Measurements from ENCODE around the gene FRMPD4. TPM values are rescaled to one million over a fixed set of nuclear protein-coding genes. Genes with fewer than 3 reads are reported as not detected.
"Not testable (repeated sequence)": the region's sequence is repeated elsewhere in the genome, so short reads cannot be mapped to it uniquely, and the experiment has no call there.

FRMPD4 gene
- total RNA-seq, 1 donor from 2014 or later, result 2.0 TPM

- intact Hi-C loops (cut with DNase I), result no loop called here
- DNase-seq (ENCODE audit: low spot score), result no peak
These were observed 332.8 kb downstream of the FRMPD4 start for GRCh38 chrX:12471061-12471460.

GRCh38 chrX:12480956-12481355, 342.7 kb downstream of the FRMPD4 start:
- intact Hi-C loops (cut with DNase I), result no loop called here
- no peak for DNase-seq (ENCODE audit: low spot score)

DNA sequence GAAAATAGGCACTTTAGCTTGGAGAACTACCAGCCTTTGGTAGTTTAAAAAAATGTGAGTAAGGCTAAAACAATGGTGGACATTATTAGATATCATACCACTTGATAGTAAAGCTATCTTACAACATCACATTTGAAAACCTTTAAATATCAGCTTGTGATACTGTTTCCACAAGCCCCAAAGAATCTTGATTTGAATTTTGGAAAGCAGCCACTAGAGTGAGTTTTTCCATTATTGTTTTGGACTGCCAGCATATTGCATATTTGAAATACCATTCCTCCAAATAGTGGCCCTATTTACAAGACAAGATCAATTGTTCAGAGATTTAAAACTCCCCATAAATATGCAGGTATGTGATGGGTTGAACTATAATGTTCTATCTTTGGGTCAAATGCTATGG, 349.9 kb downstream of the FRMPD4 start:
- intact Hi-C loops (cut with DNase I), result no loop called here
- DNase-seq (ENCODE audit: low spot score), result no peak

DNA sequence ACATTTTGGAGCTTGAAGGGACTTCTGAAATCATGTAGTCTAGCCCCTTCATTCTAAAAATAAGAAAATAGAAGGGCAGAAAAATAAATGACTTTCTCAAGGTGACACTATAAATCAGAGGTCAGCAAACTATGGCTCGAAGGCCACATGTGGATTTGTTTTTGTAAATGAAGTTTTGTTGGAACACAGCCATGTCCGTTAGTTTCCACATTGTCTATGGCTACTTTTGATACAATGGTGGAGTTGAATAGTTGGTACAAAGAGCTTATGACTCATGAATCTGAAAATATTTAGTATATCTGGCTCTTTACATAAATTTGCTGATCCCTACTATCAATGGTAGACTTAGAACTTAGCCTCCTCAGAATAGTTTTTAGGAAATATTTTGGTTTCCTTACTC, 350.5 kb downstream of the FRMPD4 start:
- DNase-seq (ENCODE audit: low spot score), result no peak
- intact Hi-C loops (cut with DNase I), result no loop called here

DNA sequence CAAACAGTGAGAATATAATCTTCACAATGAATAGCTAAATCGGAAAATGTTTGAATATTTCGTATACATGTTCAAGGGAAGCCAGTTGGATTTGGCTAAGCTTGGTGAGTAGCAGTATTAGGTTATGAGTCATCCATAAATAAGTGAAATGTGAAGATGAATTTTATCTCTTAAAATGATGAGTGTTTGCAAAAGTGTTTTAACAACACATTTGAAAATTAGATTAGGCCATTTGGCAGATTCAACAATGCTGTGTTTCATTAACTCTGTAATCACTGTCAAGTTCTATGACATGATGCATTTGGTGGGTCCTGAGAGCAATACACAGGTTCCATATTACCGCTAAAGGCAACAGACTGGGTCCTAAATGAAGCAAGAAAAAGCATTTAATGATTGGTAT, 351.1 kb downstream of the FRMPD4 start:
- DNase-seq (ENCODE audit: low spot score), result no peak
- intact Hi-C loops (cut with DNase I), result no loop called here

- DNase-seq (ENCODE audit: low spot score), result no peak
- intact Hi-C loops (cut with DNase I), result no loop called here
These were observed 356.3 kb downstream of the FRMPD4 start for GRCh38 chrX:12494400-12495138.

- no peak for DNase-seq (ENCODE audit: low spot score)
- intact Hi-C loops (cut with DNase I), result no loop called here
These were observed 358.1 kb downstream of the FRMPD4 start for GRCh38 chrX:12496343-12496742.

GRCh38 chrX:12497832-12498591, 359.7 kb downstream of the FRMPD4 start:
- DNase-seq (ENCODE audit: low spot score), result no peak
- intact Hi-C loops (cut with DNase I), result no loop called here

- intact Hi-C loops (cut with DNase I), result no loop called here
- no peak for DNase-seq (ENCODE audit: low spot score)
These were observed 366.9 kb downstream of the FRMPD4 start for GRCh38 chrX:12505127-12505526.

- intact Hi-C loops (cut with DNase I); DNase-seq (ENCODE audit: low spot score): not testable (repeated sequence)
These were observed 377.1 kb downstream of the FRMPD4 start for GRCh38 chrX:12515384-12515783.

DNA sequence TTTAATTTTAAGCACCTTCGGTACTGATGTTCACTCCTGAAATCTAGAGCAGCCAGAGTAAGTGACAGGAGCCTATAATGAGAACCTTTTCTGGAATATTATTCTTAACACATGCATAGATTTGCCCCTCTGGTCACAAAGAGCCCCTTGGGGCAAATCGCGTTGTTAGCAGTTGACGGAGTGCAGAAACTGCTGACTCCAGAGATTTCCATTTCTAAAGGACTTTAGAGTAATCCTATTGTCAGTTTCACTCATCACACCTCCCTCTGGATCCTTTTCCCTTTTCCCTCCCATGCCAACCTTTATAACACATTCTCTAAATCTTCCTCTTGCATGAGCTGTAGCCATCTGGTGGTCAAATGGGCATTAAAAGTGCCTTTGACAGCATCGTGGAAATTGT, 388.0 kb downstream of the FRMPD4 start:
- intact Hi-C loops (cut with DNase I), result no loop called here
- no peak for DNase-seq (ENCODE audit: low spot score)

- intact Hi-C loops (cut with DNase I); DNase-seq (ENCODE audit: low spot score): not testable (repeated sequence)
These were observed 399.8 kb downstream of the FRMPD4 start for GRCh38 chrX:12538096-12538495.

- DNase-seq (ENCODE audit: low spot score); intact Hi-C loops (cut with DNase I): not testable (repeated sequence)
These were observed 404.0 kb downstream of the FRMPD4 start for GRCh38 chrX:12542251-12542650.

- intact Hi-C loops (cut with DNase I), result no loop called here
- DNase-seq (ENCODE audit: low spot score), result no peak
These were observed 410.1 kb downstream of the FRMPD4 start for GRCh38 chrX:12548341-12548740.

DNA sequence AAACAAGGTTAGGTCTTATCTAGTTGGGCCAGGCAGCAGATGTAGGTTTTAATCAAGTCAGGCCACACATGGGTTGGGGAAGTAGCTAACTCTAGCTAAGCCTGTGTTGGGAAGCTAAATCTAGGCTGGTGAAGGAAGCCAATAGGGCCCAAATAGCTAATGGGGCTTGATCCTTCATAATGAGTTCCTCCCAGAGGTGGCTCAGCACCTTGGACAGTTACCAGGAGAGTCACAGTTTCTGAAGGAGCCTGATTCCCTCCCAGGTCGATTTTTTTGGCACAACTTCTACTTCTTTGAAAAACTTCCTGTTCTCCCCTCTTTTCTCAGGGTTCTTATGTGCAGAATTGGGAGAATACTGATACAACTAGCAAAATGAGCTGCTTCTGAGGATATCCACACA, 410.5 kb downstream of the FRMPD4 start:
- no peak for DNase-seq (ENCODE audit: low spot score)
- intact Hi-C loops (cut with DNase I), result no loop called here

GRCh38 chrX:12554206-12554605, 415.9 kb downstream of the FRMPD4 start:
- intact Hi-C loops (cut with DNase I), result no loop called here
- no peak for DNase-seq (ENCODE audit: low spot score)

DNA sequence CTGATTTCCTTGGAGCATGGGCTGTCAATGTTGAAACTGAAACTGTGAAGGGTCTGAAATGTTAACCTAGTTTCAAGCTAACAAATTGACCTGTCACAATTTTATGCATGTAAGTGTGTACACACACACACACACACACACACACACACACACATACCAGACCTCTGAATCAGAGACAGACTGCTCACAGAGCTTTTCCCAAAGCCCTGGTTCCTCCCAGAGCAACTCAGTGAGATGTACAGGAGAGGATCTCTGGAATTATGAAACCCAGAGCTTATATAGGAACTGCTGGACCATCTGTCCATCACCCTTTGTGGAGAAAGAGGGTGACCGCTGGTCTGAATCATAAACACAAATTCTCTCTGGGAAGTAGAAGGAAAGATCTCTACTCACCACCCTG, 424.8 kb downstream of the FRMPD4 start:
- intact Hi-C loops (cut with DNase I), result no loop called here
- DNase-seq (ENCODE audit: low spot score), result no peak

- intact Hi-C loops (cut with DNase I), result no loop called here
- no peak for DNase-seq (ENCODE audit: low spot score)
These were observed 425.9 kb downstream of the FRMPD4 start for GRCh38 chrX:12564221-12564620.

GRCh38 chrX:12567857-12568256, 429.6 kb downstream of the FRMPD4 start:
- intact Hi-C loops (cut with DNase I), result no loop called here

DNA sequence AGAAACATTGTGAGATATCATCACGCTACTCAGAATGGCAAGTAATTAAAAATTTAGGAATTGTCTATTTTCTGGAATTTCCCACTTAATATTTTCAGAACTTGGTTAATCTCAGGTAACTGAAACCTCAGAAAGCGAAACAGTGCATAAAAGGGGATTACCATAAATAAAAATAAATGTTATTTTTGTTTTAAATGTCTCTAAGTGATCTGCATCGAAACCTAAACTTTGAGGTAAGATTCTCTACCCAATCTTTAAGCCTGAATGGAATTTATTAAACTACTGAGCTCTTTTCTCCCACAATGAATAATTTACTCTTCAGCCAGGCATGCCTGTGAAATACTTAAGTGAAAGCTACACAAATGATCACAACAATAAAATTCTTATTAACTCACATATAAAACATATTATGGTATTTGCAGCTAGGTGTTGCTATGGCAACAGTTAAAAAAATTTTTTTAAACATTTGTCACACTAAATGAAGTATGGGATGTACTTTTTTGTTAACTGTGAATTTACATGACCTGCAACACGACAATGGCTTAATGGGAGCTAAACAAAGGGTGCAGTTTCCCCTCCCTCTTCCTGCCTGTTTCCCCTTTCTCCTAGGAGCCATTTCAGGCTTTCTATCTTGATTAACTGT, 432.7 kb downstream of the FRMPD4 start:
- intact Hi-C loops (cut with DNase I), result no loop called here
- DNase-seq (ENCODE audit: low spot score), result no peak

More at GRCh38 chrX:12567857-12568256, 429.6 kb downstream of the FRMPD4 start:
- no peak for DNase-seq (ENCODE audit: low spot score)

DNA sequence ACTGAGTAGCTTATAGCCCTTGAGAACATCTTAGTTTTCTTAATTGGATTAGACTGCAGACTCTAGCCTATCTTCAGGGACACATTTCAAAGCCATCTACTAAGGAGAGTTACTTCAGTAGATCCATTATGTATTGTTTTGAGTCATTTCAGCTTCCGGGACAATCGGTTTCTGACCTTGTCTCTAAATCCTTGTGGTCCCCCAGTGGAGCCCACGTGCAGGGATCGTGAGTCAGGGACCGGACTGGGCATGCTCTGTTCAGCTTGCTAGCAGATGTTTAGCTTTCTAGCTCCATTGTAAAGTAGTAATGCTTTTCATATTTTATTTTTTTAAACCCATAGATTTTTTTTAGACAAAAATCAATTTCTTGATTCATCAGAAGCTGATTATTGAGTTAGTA, 441.0 kb downstream of the FRMPD4 start:
- DNase-seq (ENCODE audit: low spot score), result no peak
- intact Hi-C loops (cut with DNase I), result no loop called here

Data from cardiac septum (tissue), 1 donor.